Mesothelial cell of epicardium (in vitro differentiated cells): Measurements from ENCODE around the gene CLTC. TPM values are rescaled to one million over a fixed set of nuclear protein-coding genes. Genes with fewer than 3 reads are reported as not detected.
A peak's percentile ranks its signal among the peaks of the same experiment; 100 is the strongest.
"Not testable (repeated sequence)": the region's sequence is repeated elsewhere in the genome, so short reads cannot be mapped to it uniquely, and the experiment has no call there.

Source experiments
- DNase-seq, 2 experiments: peaks; one replicate each; pipeline ENCODE4 v3.0.0; 2021; ENCODE audit warnings: low spot score in 2 of 2; ENCODE audit not compliant: unreplicated experiment in 2 of 2
- H3K27ac Mint-ChIP-seq: 2 replicates; pipeline ENCODE4 v1.8.0; 2021; ENCODE audit warnings: mixed read lengths
- H3K27me3 Mint-ChIP-seq: 2 replicates; pipeline ENCODE4 v1.8.0; 2021; ENCODE audit warnings: low read depth, mixed read lengths
- H3K36me3 Mint-ChIP-seq: 2 replicates; pipeline ENCODE4 v1.8.0; 2021; ENCODE audit warnings: mixed read lengths
- H3K4me1 Mint-ChIP-seq: 2 replicates; pipeline ENCODE4 v1.8.0; 2021; ENCODE audit warnings: mixed read lengths
- H3K4me3 Mint-ChIP-seq: 2 replicates; pipeline ENCODE4 v1.8.0; 2021; ENCODE audit warnings: mild to moderate bottlenecking, moderate library complexity, mixed read lengths
- H3K9me3 Mint-ChIP-seq: 2 replicates; pipeline ENCODE4 v1.8.0; 2021; ENCODE audit warnings: mixed read lengths
- total RNA-seq: library from RNA; stranded (reverse); gene quantifications from 3 replicates; pipeline ENCODE4 v1.2.1, GENCODE V29; 2021
- TF ChIP-seq, protein P1 (sequence below): fragments of 200-600 bp; sonication (generic); IDR thresholded peaks from one replicate; pipeline ENCODE4 v1.5.0; 2021; ENCODE audit warnings: antibody characterized with exemption; ENCODE audit not compliant: unreplicated experiment

CLTC gene
- total RNA-seq, 1 donor from 2014 or later, result 201 TPM

GRCh38 chr17:59652119-59652518 lies 32.4 kb downstream of the CLTC start:
- H3K27ac Mint-ChIP-seq, result no peak overlapping the region
- no peak for DNase-seq
- H3K36me3 Mint-ChIP-seq, result peaks cover 69% of the 10 kb centered on the region
- peaks cover 18% of the 10 kb centered on the region for H3K9me3 Mint-ChIP-seq
- H3K4me3 Mint-ChIP-seq, result no peak overlapping the region
- TF ChIP-seq, protein P1, sequence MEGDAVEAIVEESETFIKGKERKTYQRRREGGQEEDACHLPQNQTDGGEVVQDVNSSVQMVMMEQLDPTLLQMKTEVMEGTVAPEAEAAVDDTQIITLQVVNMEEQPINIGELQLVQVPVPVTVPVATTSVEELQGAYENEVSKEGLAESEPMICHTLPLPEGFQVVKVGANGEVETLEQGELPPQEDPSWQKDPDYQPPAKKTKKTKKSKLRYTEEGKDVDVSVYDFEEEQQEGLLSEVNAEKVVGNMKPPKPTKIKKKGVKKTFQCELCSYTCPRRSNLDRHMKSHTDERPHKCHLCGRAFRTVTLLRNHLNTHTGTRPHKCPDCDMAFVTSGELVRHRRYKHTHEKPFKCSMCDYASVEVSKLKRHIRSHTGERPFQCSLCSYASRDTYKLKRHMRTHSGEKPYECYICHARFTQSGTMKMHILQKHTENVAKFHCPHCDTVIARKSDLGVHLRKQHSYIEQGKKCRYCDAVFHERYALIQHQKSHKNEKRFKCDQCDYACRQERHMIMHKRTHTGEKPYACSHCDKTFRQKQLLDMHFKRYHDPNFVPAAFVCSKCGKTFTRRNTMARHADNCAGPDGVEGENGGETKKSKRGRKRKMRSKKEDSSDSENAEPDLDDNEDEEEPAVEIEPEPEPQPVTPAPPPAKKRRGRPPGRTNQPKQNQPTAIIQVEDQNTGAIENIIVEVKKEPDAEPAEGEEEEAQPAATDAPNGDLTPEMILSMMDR, result no peak
- no peaks in the 10 kb centered on the region for H3K4me1 Mint-ChIP-seq
- no peaks in the 10 kb centered on the region for H3K27me3 Mint-ChIP-seq

- Mint-ChIP-seq H3K9me3 (peaks cover 13% of the 10 kb centered on the region), H3K36me3 (peaks cover 46% of the 10 kb centered on the region)
- not testable (repeated sequence) for DNase-seq, H3K4me1 Mint-ChIP-seq, H3K27ac Mint-ChIP-seq, H3K27me3 Mint-ChIP-seq, H3K4me3 Mint-ChIP-seq
Measured at GRCh38 chr17:59656624-59657023, 36.9 kb downstream of the CLTC start.

DNA sequence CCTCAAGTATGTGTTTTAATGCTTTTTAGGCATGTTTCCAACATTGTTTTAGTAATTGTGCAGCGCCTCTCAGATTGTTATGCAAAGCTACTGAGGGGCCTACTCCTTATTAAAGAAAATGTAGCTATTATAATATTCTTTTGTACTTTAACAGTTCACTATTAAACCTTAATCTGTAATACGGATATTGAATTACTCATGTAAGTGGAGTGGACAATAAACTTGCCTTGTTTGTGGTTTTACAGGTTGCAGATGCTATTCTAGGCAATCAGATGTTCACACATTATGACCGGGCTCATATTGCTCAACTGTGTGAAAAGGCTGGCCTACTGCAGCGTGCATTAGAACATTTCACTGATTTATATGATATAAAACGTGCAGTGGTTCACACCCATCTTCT lies 46.5 kb downstream of the CLTC start:
- TF ChIP-seq, protein P1, result no peak
- no peak overlapping the region for H3K27ac Mint-ChIP-seq
- H3K4me3 Mint-ChIP-seq, result no peak overlapping the region
- no peaks in the 10 kb centered on the region for H3K4me1 Mint-ChIP-seq
- peaks cover 33% of the 10 kb centered on the region for H3K36me3 Mint-ChIP-seq
- H3K27me3 Mint-ChIP-seq, result no peaks in the 10 kb centered on the region
- H3K9me3 Mint-ChIP-seq, result no peaks in the 10 kb centered on the region
- no peak for DNase-seq

- TF ChIP-seq, protein P1, result no peak
- Mint-ChIP-seq H3K4me1 (no peaks in the 10 kb centered on the region), H3K27me3 (no peaks in the 10 kb centered on the region), H3K4me3 (no peak overlapping the region), H3K36me3 (peaks cover 20% of the 10 kb centered on the region), H3K9me3 (no peaks in the 10 kb centered on the region), H3K27ac (peak overlapping the region; percentile 16)
- DNase-seq, result no peak
Measured at GRCh38 chr17:59668816-59669215, 49.1 kb downstream of the CLTC start.

DNA sequence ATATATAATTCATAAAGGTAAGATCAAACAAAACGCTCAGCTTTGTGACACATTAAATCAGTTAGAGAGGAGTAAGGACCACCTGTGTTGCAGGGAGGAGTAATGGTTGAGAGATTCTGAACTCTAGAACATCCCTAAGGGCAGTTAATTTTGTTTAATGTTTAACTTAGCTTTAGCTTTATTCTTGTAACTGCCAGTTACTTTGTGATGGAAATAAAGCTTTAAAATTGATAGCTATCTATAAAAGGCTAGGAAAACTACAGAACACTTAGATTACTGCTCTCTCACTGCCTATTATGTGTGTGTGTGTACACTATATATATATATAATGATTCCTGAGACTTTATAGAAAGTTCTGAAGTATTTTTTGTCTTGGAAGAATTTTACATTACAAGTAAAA lies 49.7 kb downstream of the CLTC start:
- no peaks in the 10 kb centered on the region for H3K27me3 Mint-ChIP-seq
- DNase-seq, result no peak
- H3K36me3 Mint-ChIP-seq, result peaks cover 18% of the 10 kb centered on the region
- no peaks in the 10 kb centered on the region for H3K9me3 Mint-ChIP-seq
- H3K27ac Mint-ChIP-seq, result no peak overlapping the region
- no peaks in the 10 kb centered on the region for H3K4me1 Mint-ChIP-seq
- no peak overlapping the region for H3K4me3 Mint-ChIP-seq
- TF ChIP-seq, protein P1, result no peak

- peaks cover 18% of the 10 kb centered on the region for H3K36me3 Mint-ChIP-seq
- TF ChIP-seq, protein P1, result no peak
- no peak overlapping the region for H3K27ac Mint-ChIP-seq
- H3K9me3 Mint-ChIP-seq, result no peaks in the 10 kb centered on the region
- no peaks in the 10 kb centered on the region for H3K27me3 Mint-ChIP-seq
- no peak overlapping the region for H3K4me3 Mint-ChIP-seq
- no peaks in the 10 kb centered on the region for H3K4me1 Mint-ChIP-seq
- DNase-seq, result no peak
Measured at GRCh38 chr17:59669944-59670343, 50.2 kb downstream of the CLTC start.
